K562 (cell line): ENCODE data around the gene SSH3. TPM values are rescaled to one million over a fixed set of nuclear protein-coding genes. Genes with fewer than 3 reads are reported as not detected.

Source experiments
- ATAC-seq: fragments of 200-7000 bp; cut with Tn5 transposase; 3 replicates; pipeline ENCODE4 v1.9.1; 2020; ENCODE audit warnings: moderate library complexity
- BruUV-seq: library from RNA; stranded (reverse); fragments of 400-500 nt; replicated peaks from 2 replicates; lab custom pipeline; 2021; lab: Mats Ljungman, UMichigan
- CTCF ChIA-PET: fragments of 300-600 bp; formaldehyde crosslinking; extraction: SDS; loops from one replicate; lab custom pipeline; 2021; ENCODE audit warnings: low intra/inter-chr PET ratio; lab: Yijun Ruan, JAX
- POLR2A ChIA-PET: fragments of 300-600, 350-650 bp; sonication (Branson Sonifier 250); formaldehyde crosslinking; extraction: SDS; loops from one replicate; lab custom pipeline; 2021; ENCODE audit warnings: antibody characterized with exemption, inconsistent platforms; lab: Yijun Ruan, JAX
- DNase-seq, 4 experiments: peaks; one replicate each; pipeline versions ENCODE4 v3.0.0 to v3.0.0-alpha.2; 2011 to 2018; ENCODE audit warnings: low spot score in 3 of 4, mixed read lengths in 3 of 4; ENCODE audit errors: extremely low read depth in 1 of 4
- FAIRE-seq: peaks from 2 replicates; lab custom pipeline; 2011; peaks lifted over from hg19 to GRCh38; lab: Jason Lieb, UNC
- H2AFZ ChIP-seq: 2 replicates; pipeline ENCODE4 v1.6.0; 2011; ENCODE audit warnings: low read depth, low read length, control low read depth, inconsistent platforms
- H3K27ac ChIP-seq: fragments of 200-600 bp; 3 replicates; pipeline ENCODE4 v1.8.0; 2011; ENCODE audit warnings: low read depth, mild to moderate bottlenecking, control low read depth, inconsistent platforms, low read length, moderate library complexity, mixed read lengths; ENCODE audit errors: extremely low read depth
- H3K27me3 ChIP-seq, 2 experiments: fragments of 300-600 bp in 1 of 2; 2 replicates in 1 of 2; 3 replicates in 1 of 2; pipeline versions ENCODE4 v1.6.0 to v1.8.0; 2011; ENCODE audit warnings: inconsistent platforms in 2 of 2, low read length in 2 of 2, mild to moderate bottlenecking in 1 of 2, mixed read lengths in 1 of 2, moderate library complexity in 1 of 2; ENCODE audit not compliant: control insufficient read depth in 2 of 2, insufficient read depth in 2 of 2
- H3K36me3 ChIP-seq: fragments of 300-600 bp; 3 replicates; pipeline ENCODE4 v1.8.0; 2011; ENCODE audit warnings: mild to moderate bottlenecking, low read length, inconsistent platforms; ENCODE audit not compliant: control insufficient read depth, insufficient read depth
- H3K4me1 ChIP-seq, 2 experiments: fragments of 200-600 bp in 1 of 2; replicated peaks in 1 of 2; 2 replicates in 1 of 2; 3 replicates in 1 of 2; pipeline versions ENCODE4 v1.5.1 to v1.8.0; 2011; ENCODE audit warnings: inconsistent platforms in 2 of 2, low read length in 2 of 2, mild to moderate bottlenecking in 1 of 2, mixed read lengths in 1 of 2, moderate library complexity in 1 of 2; ENCODE audit not compliant: control insufficient read depth in 2 of 2, insufficient read depth in 2 of 2
- H3K4me2 ChIP-seq: 2 replicates; pipeline ENCODE4 v1.6.1; 2011; ENCODE audit warnings: low read length, control low read depth, inconsistent platforms, mixed read lengths; ENCODE audit not compliant: insufficient read depth
- H3K4me3 ChIP-seq: fragments of 200-600 bp; sonication (generic), shearing (Covaris generic); 2 replicates; pipeline ENCODE4 v1.5.1; 2016; ENCODE audit warnings: control low read depth, inconsistent platforms
- H3K79me2 ChIP-seq: fragments of 200-600 bp; 3 replicates; pipeline ENCODE4 v1.8.0; 2011; ENCODE audit warnings: low read length, inconsistent platforms; ENCODE audit not compliant: control insufficient read depth, insufficient read depth
- H3K9ac ChIP-seq, 2 experiments: 2 replicates each; pipeline versions ENCODE4 v1.6.0 to v1.6.1; 2011; ENCODE audit warnings: low read depth in 2 of 2, low read length in 2 of 2, control low read depth in 1 of 2, inconsistent platforms in 1 of 2, mild to moderate bottlenecking in 1 of 2, mixed read lengths in 1 of 2; ENCODE audit not compliant: insufficient read depth in 1 of 2
- H3K9me1 ChIP-seq: one replicate; pipeline ENCODE4 v1.6.0; 2011; ENCODE audit warnings: inconsistent platforms, mild to moderate bottlenecking, low read length, moderate library complexity; ENCODE audit not compliant: control insufficient read depth, insufficient read depth
- H3K9me3 ChIP-seq: replicated peaks from 2 replicates; pipeline ENCODE4 v1.5.1; 2011; ENCODE audit warnings: low read depth, low read length, inconsistent platforms; ENCODE audit not compliant: control insufficient read depth, insufficient read depth
- H4K20me1 ChIP-seq: replicated peaks from 2 replicates; pipeline ENCODE4 v1.6.1; 2011; ENCODE audit warnings: low read length, inconsistent platforms, mixed read lengths; ENCODE audit not compliant: control insufficient read depth, insufficient read depth
- CREB1 ChIP-seq, 2 experiments: sonication (generic) in 1 of 2; formaldehyde crosslinking in 1 of 2; IDR thresholded peaks; 2 replicates each; pipeline versions ENCODE4 v1.6.1 to v1.8.0; 2012 to 2022; ENCODE audit warnings: inconsistent platforms in 1 of 2, mild to moderate bottlenecking in 1 of 2, missing genetic modification reagents in 1 of 2, moderate library complexity in 1 of 2
- ESRRA ChIP-seq: fragments of 450-650 bp; IDR thresholded peaks from 2 replicates; pipeline ENCODE4 v1.6.1; 2014; ENCODE audit warnings: low read depth, mild to moderate bottlenecking, moderate library complexity, borderline replicate concordance
- FOS ChIP-seq: IDR thresholded peaks from 3 replicates; pipeline ENCODE4 v1.6.1; 2011; ENCODE audit not compliant: insufficient read length; ENCODE audit errors: extremely low read depth
- FUS ChIP-seq: fragments of 200-400 bp; formaldehyde crosslinking; optimal IDR thresholded peaks from 2 replicates; pipeline ENCODE3; 2017; ENCODE audit warnings: low read depth, low read length
- NCOA6 ChIP-seq: fragments of 450-650 bp; IDR thresholded peaks from 2 replicates; pipeline ENCODE4 v1.6.1; 2017; ENCODE audit warnings: mild to moderate bottlenecking
- NFE2L1 ChIP-seq: fragments of 450-650 bp; IDR thresholded peaks from 2 replicates; pipeline ENCODE4 v1.6.1; 2016; ENCODE audit warnings: missing genetic modification characterization, low read depth, mild to moderate bottlenecking, missing compliant biosample characterization, moderate library complexity, borderline replicate concordance
- U2AF1 ChIP-seq: fragments of 200-400 bp; formaldehyde crosslinking; optimal IDR thresholded peaks from 2 replicates; pipeline ENCODE3; 2017; ENCODE audit warnings: mild to moderate bottlenecking, low read depth, low read length, moderate library complexity
- ZC3H11A ChIP-seq: IDR thresholded peaks from 2 replicates; pipeline ENCODE4 v1.6.1; 2012; ENCODE audit warnings: low read depth, low read length, improper control_type of control experiment
- ZNF143 ChIP-seq: sonication (generic); formaldehyde crosslinking; IDR thresholded peaks from 2 replicates; pipeline ENCODE4 v1.9.0; 2022; ENCODE audit warnings: mild to moderate bottlenecking, missing genetic modification reagents
- WGBS: fragments of 100-300 bp; shearing (Covaris generic); methylation state at CpG from one replicate; pipeline ENCODE4 v1.1.6; 2016; ENCODE audit warnings: low coverage, mixed read lengths; ENCODE audit not compliant: insufficient coverage; ENCODE audit errors: missing lambda C conversion rate; 5-methylcytosine and 5-hydroxymethylcytosine counted together
- in situ Hi-C: fragments of 300-500 bp; cut with MboI; formaldehyde crosslinking; loops from 4 replicates; pipeline ENCODE4 v1.15.0; 2018; ENCODE audit warnings: inconsistent platforms, mixed read lengths
- intact Hi-C: fragments of 100-400 bp; cut with micrococcal nuclease; formaldehyde crosslinking; loops from 2 replicates; pipeline ENCODE4 v1.14.2; 2022
- polyA plus RNA-seq, 8 experiments: library from polyadenylated mRNA; depleted of rRNA in 4 of 8; stranded (reverse) in 5 of 8; unstranded in 3 of 8; fragments of >200 nt; fragmentation: Nextera tagmentation in 2 of 8; fragmentation: Illumina TruSeq in 1 of 8; extraction: Ambion mirVana in 2 of 8; extraction: Trizol in 1 of 8; gene quantifications; 2 replicates each; pipeline versions ENCODE4 v1.2.1 to v1.2.3, GENCODE V29; 2011 to 2014; ENCODE audit warnings: inconsistent platforms in 1 of 8, missing spikeins in 1 of 8
- total RNA-seq, 7 experiments: library from RNA; depleted of rRNA in 6 of 7; stranded (reverse); fragments of >200 nt in 6 of 7; fragmentation: Illumina TruSeq in 2 of 7; extraction: Trizol in 2 of 7; gene quantifications; 2 replicates each; pipeline versions ENCODE4 v1.2.1 to v1.2.3, GENCODE V29; 2011 to 2021; ENCODE audit warnings: low replicate concordance in 1 of 7
- TF ChIP-seq, protein P1 (sequence below): fragments of 250-450 bp; sonication (Bioruptor Pico); IDR thresholded peaks from 2 replicates; pipeline ENCODE4 v1.4.0; 2020; ENCODE audit warnings: mild to moderate bottlenecking, moderate library complexity, borderline replicate concordance

The SSH3 gene
- total and polyA plus RNA-seq, 9 of the 15 experiments (the other 6 are each of a cell fraction or from before 2014, with no cell fraction given) = 0.07 to 1.0 (median 0.24) TPM; not detected in 3

DNA sequence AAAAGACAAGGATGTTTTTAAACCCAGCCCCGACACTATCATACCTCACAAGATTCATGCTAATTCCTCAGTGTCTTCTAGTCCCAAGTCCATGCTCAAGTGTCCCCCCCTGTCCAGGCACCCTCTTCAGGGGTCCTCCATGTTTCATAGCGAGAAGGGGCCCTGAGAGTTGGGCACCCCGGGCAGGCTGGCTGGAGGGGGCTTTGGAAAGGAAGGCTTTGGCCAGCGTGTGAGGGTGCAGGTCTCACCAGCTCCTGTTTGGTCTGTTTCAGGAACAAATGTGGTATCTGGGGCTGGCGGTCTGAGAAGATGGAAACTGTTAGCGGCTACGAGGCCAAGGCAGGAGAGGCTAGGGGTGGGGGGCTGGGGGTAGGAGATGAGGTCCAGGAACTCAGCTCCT lies 4.5 kb upstream of the SSH3 start:
- H3K27me3 ChIP-seq = no peaks in the 10 kb centered on the region
- no TSS peak for BruUV-seq
- no peak for DNase-seq
- ChIA-PET CTCF (no interaction called here), POLR2A (interaction anchor here (0.6 kb wide), 2 partner anchors 40 to 1793 kb away, joined by 3 to 4 read pairs; no protein-coding TSS in a partner anchor)
- H4K20me1 ChIP-seq = no peaks in the 10 kb centered on the region
- H3K27ac ChIP-seq = no peak overlapping the region
- no peak overlapping the region for H3K9ac ChIP-seq
- H3K9me1 ChIP-seq = no peaks in the 10 kb centered on the region
- in situ Hi-C loops (no loop called here), intact Hi-C loops (no loop called here)
- WGBS = 93% methylated on average over 7 of the region's 7 CpGs
- FAIRE-seq = no peak
- H3K79me2 ChIP-seq = no peaks in the 10 kb centered on the region
- H3K4me3 ChIP-seq = no peak overlapping the region
- peaks cover 67% of the 10 kb centered on the region; the same call in 2 of the 3 replicates for H3K36me3 ChIP-seq
- H2AFZ ChIP-seq = no peak overlapping the region
- no peak overlapping the region for H3K4me2 ChIP-seq
- no peak for ATAC-seq
- peaks cover 9% of the 10 kb centered on the region; the same call in 1 of the 2 replicates for H3K9me3 ChIP-seq
- TF ChIP-seq U2AF1 (no peak), FOS (no peak), NCOA6 (no peak), ZNF143 (no peak), ESRRA (no peak), CREB1 (IDR thresholded peaks at IDR 0.05) (no peak), CREB1 (CRISPR knock-in tag; IDR thresholded peaks at IDR 0.05) (no peak), NFE2L1 (no peak), ZC3H11A (no peak), FUS (no peak)
- TF ChIP-seq, protein P1, sequence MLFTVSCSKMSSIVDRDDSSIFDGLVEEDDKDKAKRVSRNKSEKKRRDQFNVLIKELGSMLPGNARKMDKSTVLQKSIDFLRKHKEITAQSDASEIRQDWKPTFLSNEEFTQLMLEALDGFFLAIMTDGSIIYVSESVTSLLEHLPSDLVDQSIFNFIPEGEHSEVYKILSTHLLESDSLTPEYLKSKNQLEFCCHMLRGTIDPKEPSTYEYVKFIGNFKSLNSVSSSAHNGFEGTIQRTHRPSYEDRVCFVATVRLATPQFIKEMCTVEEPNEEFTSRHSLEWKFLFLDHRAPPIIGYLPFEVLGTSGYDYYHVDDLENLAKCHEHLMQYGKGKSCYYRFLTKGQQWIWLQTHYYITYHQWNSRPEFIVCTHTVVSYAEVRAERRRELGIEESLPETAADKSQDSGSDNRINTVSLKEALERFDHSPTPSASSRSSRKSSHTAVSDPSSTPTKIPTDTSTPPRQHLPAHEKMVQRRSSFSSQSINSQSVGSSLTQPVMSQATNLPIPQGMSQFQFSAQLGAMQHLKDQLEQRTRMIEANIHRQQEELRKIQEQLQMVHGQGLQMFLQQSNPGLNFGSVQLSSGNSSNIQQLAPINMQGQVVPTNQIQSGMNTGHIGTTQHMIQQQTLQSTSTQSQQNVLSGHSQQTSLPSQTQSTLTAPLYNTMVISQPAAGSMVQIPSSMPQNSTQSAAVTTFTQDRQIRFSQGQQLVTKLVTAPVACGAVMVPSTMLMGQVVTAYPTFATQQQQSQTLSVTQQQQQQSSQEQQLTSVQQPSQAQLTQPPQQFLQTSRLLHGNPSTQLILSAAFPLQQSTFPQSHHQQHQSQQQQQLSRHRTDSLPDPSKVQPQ = no peak
- H3K4me1 ChIP-seq = peaks cover 0 to 26% of the 10 kb centered on the region in 2 experiments; a peak in 2 of 5 replicates
